GM19238 (cell line): ENCODE results near the gene MAST4.

Source experiments
- DNase-seq: peaks from one replicate; pipeline ENCODE4 v3.0.0; 2011; ENCODE audit warnings: low spot score; ENCODE audit not compliant: insufficient read length

MAST4 gene

DNA sequence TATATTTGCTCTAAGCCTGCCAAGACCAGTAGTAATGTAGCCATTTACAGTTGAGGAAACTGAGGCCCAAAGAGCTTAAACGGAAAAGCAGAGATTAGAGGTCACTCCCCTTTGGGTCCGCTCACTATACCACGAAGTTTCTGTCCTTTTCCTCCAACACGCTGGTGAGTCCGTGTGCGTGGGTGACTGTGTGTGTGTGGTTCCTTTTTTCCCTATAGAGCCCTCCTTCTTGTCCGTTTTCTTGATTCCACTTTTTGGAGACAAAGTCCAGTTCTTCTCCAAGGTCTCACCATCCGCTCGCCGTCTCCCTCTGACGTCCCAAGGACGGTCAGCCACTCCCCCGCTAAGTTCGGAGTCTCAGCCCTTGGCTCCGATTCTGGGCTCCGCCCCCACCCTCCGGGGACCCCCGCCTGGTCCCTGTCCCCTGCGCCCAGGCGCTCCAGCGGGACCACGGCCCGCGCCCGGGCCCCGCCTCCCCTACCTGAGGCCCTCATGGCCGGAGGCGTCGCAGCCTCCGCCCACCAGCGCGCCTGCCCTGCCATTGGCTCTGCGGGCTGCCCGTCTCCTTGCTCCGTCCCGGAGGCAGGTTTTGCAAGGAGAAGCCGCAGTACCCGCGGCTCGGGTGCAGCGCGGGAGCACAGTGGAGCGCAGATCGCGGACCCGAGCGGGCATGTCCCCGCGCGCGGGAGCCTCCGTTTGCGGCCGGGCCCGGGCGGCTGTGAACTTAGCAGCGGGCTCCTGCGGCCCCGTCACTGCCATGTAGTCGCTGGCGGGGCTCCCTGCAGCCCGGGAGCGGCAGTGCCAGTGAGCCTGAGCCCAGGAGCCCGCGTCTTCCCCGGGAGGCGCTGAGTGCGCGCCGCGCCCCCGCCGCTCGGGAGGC lies at the start of gene MAST4:
Gene MAST4, plus strand, starts transcription at position 638 of the 880 bp plus-strand sequence. CDS start 263 bp downstream, outside the sequence.
- DNase-seq: peak; percentile 66

DNA sequence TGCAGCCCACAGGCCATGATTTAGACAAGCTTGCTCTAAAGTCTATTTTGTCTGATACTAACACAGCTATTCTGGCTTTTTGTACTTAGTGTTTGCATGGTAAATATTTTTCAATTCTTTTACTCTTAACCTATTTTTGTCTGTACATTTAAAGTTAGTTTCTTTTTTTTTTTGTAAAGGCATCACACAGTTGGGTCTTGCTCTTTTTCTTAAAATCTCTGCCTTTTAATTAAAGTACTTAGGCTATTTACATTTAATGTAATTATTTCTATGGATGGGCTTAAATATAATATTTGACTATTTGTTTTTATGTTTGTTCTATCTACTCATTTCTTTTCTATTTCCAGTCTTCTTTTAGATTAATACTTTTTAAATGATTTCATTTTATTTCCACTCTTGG lies 49.7 kb upstream of the MAST4 start:
- DNase-seq: no peak

DNA sequence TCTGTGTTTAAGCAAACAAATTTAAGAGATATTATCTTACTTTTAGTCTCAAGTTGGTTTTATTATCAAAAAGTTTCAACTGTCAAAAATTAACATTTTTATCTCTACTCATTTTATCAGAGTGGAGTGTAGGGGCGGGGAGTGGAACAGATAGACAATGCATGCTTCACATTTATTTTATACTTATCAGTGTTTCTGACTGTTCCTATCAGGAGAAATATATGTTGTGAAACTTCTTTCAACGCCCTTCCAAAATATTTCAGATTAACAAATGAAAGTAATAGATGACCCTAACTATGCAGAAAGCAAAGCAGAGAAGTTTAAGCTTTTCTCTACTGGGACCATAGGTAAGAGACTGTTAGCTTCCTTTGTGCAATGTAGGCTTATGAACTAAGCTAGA lies 44.9 kb upstream of the MAST4 start:
- no peak for DNase-seq

DNA sequence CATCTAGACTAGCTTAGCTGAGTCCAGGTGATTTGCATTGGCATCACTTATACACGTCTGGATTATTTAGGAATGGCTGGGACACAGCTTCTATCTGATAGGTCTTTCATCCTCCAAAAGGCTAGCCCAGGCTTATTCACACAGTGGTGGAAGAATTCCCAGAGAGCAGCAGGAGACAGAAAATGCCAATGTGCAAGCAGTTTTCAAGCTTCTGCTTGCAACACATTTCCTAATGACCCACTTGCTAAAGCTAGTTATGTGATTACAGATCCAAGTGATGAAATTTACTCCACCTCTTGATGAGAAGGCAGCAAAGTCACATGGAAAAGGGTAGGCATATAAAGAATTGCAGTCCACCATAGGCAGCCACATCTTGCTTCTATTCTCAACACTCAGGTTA lies 44.2 kb upstream of the MAST4 start:
- no peak for DNase-seq

DNA sequence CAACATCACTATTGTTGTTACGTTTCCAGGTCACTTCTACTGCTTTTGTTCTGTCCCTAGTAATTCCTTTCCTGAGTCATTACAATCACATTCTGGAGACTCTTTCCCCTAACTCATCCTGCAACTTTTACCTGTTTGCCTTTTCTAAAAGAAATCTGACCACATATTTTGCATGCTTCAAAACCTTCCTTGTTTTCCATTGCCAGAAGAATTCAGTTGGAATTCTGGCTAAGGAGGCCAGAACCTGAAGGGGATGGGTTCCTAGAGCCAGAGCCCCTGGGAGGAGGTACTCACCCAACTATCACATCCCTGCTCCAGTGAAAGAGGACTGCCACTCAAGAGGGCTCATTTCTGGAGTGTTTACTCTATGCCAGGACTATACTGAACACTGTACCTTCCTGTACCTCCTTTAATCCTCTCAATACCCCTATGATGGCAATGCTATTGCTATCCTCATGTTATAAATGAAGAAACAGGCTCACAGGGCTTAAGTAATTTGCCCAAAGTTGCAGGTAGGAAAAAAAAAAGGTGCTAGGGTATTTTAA lies 42.8 kb upstream of the MAST4 start:
- DNase-seq: no peak

DNA sequence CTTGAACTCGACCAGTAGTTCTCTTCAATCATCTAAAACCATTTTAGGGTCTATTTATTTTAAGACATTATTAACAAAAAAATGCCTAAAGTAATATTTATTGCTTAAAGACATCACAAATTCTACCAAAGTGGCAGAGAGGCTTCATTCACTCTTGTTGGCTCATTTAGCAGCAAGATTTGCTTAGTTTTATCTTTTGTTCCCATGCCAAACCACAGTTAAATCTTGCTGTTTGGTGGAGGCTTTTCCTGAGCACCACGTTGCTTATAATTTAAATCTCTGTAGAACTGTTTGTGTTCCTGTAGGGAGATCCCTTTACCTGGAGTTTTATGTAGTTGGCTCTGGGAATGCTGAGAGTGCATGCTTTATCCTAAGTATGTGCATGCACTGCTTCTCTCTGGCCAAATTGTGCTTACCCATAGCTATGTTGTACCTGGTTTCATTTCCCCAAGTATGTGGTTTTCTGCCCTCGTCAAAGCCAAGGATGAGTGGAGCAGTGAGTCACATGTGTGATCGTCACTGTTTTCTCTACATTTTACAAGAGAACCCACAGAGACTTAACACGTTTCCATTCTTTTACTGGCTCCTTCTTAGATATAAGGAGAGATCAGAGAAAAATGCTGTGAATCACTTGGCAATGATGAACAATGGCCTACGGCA lies 42.1 kb upstream of the MAST4 start:
- DNase-seq: peak; percentile 5

DNA sequence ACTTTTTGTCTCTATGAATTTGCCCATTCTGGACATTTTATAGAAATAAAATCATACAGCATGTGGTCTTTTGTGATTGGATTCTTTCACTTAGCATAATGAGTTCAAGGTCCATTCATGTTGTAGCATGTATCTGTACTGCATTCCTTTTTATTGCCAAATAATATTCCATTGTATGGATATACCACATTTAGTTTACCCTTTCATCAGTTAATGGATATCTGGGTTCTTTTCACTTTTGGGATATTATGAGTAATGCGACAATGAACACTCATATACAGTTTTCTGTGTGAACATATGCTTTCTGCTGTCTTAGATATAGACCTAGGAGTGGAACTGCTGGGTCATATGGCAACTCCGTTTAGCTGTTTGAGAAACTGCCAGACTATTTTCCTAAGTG lies 41.3 kb upstream of the MAST4 start:
- no peak for DNase-seq

DNA sequence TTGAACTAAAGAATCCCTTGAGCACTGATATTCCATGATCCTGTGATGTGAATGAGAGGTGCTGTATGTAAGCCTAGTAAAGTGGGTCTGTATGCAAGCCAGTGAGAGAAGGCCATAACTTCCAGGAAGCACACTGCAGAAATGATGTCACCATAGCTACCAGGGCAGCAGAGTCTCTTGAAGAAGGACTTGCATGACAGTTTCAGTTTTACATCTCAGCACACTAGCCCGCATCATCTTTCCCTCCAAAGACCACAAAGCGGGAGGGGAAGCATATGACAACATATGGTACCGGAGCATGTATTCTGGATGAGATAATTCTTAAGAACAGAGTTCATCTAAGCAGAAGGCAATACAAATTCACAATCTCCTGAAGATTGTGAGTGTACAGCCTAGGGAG lies 37.6 kb upstream of the MAST4 start:
- DNase-seq: peak; percentile 2

DNA sequence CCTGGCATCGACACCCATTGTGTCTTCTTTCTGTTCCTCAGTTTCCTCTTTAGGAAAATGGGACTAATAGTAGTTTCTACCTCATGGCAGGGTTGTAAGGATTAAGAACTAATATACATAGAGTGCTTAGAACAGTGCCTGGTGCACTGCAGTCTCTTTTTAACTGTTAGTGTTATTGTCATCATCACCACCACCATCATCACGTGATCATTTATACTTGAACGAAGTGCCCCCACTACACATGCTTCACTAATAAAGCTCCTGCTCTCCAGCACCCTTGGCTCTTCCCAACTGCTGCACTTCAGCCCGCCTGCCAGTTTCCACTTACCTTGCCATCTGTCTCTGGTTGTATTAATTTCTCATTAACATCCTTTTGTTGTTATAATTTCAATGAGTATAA lies 35.8 kb upstream of the MAST4 start:
- DNase-seq: no peak

DNA sequence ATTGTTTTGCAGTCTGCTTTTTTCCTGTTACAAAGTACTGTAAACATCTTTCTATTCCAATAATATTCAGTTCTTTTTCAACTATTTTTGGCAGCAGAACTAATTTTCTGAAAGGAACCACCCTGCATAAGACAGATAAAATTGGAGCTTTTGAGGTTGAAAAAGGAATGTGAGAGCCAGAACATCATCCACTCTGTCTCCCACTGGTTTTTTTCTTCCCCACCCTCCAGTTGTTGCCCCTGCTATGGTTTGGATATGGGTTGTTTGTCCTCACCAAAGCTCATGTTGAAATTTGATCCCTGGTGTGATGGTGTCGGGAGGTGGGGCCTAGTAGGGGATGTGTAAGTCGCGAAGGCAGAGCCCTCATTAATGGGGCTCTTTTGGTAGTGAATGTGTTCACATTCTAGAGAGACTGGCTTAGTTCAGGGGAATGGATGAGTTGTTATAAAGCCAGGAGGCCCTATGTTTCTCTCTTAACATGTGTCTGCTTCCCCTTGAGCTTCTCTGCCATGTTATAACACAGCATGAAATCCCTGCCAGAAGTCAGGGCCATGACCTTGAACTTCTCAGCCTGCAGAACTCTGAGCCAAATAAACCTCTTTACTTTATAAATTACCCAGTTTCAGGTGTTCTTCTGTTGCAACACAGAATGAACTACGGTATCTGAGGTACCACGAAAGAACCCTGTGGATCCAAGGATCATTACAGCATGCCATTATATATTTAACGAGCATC lies 34.8 kb upstream of the MAST4 start:
- no peak for DNase-seq

DNA sequence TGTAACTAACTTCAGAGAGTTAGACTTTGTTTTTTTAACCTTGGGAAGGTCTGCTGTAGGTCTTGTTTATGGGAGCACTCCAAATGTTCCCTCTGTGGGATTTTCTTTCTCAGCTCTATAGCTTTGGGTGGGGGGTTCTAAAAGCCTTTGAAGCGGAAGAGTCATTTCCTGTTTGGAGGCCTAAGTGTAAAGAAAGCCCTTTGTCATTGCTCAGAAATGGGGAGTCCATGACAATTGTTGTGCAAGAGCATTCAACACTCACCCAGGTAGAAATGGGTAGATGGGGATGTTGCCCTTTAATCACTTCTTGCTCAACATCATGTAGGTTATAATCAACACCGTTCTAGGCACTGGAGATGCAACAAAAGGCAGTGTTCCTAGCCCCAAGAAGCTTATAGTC lies 30.3 kb upstream of the MAST4 start:
- DNase-seq: no peak

DNA sequence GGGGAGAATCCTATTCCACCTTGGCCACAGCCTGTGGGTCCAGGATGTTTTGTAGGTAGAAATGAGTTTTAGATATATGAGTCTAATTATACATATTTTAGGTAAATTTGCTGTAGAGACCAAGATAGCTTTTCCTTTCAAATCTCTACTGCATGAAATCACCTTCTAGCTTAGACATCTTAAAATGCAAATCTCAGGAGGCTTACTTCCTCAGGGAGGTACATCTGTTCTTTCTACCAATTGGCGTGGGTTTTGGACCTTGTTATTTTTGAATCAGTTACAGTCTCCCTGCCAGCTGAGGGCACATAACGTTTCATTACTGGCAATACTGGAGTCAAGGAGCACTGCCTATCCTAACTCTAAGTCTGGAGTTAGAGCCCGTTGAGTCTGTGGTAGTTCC lies 28.7 kb upstream of the MAST4 start:
- no peak for DNase-seq

DNA sequence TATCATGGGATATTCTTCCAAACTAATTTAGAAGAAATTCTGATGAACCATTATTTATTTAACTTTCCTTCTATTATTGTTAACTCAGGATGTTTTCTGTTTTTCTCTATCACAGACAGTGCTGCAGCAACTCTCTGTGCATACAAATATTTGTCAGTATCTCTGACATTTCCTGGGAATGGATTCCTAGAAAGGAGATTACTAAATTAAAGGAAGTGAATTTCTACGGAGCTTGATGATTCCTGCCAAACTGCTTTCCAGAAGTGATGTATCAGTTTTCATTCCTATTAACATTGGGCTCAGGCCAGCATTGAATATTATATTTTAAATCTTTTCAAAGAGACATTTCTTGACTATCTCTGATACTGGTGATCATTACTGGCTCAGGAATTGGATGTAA lies 26.0 kb upstream of the MAST4 start:
- no peak for DNase-seq

DNA sequence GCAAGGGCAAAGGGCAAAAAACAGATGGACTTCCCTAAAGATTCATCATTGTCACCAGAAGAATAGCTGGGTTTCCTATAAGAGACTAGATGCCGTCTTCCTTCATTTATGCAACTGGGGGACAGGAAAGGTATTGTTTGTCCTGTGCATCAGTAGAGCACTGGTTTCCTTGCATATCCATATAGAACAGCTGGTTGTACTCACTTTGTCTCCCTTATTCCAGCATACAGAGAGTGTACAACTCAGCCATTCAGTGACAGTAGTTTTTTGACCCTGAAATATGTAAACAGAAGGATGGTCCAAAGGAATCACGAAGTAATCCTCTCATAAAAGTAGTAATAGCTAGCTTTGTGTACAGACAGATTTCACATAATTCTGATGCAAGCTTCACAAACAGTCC lies 22.5 kb upstream of the MAST4 start:
- DNase-seq: no peak

DNA sequence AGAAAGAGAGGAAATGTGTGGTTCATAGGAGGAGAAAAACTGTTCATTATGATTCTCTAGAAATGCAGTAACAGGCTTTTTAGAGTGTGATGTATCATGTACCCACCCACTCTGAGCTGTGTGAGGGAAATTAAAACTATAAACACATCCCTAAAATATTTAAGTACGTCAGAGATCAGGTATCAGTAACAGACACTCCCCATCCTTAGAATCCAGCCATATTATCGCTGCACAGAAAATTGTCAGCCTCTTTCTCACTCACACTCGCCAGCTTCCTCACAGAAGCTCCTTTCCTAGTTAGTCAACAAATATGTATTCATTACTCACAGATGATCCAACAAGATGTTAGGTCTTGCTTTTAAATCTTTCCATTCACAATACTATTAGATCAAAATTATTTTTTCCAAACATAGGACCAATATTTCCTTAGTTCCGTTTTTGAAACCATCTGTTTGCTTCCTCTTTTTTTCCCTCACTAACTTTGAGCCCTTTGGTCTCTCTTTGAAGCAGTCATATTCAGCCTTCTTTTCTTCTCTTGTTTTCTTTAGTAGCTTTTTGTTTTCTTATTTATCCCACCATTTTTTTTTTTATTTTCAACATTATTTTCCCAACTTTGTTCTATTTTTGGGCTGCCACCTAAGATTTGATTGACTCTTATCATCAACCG lies 13.6 kb upstream of the MAST4 start:
- DNase-seq: no peak

DNA sequence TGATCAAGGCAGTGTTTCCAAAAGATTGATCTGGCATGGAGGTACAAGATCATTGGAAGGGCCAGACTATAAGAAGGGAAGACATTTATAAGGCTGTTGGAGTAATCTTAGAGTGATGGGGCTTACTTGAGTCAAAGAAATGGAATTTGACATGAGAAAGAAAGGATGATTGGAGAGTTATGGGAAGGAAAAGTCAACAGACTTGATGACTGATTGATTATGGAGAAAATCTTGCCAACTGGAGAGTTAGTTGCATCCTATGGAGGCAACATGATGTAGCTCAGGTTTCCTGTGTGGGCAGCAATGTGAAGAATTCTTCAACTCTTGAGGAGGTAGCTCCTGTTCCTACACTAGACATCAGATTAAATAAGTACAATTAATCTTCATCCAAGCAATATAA lies 10.9 kb upstream of the MAST4 start:
- no peak for DNase-seq

DNA sequence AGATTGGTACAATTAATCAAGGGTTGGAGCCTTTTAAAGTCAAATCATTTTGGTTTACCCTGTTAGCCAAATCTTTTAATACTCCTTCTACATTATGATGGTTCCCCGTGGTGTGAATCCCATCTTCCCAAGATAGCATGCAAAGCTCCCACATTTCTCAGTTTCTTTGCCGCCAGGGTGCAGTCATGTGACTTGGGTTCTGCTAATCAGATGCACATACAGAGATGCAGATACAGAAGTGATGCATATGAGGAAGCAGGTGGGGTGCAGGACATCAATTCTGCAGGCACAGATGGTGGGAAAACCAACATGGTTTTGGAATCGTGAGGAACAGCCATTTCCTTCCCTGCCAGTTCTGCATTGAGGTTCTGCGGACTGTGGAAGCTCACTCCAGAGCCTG lies 8.4 kb upstream of the MAST4 start:
- no peak for DNase-seq

DNA sequence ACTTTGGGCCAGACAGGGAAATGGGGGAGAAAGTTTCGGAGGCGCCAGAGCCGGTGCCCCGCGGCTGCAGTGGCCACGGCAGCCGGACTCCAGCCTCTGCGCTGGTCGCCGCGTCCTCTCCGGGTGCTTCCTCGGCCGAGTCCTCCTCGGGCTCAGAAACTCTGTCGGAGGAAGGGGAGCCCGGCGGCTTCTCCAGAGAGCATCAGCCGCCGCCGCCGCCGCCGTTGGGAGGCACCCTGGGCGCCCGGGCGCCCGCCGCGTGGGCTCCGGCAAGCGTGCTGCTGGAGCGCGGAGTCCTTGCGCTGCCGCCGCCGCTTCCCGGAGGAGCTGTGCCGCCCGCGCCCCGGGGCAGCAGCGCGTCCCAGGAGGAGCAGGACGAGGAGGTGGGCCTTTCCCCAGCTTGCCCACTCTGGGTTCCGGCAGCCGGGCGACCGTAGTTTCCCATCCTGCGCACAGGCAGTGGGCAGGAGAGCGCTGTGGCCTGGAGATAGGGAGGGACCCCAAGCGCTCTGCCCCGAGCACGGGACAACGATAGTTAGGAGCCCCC lies 516 bp downstream of the MAST4 start:
- no peak for DNase-seq

DNA sequence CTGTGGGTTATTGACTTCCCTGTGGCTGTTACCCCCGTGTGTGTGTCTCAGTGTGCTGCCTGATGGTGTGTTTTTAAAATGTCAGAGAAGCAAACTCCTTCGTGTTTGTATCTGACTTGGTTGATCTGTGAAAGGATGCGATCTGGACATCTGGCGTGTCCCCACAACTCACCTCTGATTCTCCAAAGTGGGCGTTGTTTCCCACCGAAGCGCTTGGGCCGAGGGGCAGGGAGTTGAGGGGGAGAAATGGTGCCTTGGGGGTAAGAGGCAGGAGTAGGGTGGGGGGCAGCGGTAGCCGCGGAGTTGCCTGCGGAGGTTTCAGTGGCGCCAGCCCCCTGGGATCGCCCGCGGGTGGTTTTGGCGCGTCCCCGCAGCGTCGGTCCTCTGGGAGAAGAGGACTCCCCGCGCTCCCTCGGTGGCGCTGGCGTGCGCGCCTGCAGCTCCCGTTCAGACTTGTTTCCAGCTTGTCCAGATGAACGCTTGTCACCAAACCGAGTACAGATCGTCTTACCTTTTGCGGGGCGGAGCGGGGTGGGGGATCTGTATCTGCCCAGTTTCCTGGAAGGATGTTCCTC lies 1.1 kb downstream of the MAST4 start:
- DNase-seq: no peak

DNA sequence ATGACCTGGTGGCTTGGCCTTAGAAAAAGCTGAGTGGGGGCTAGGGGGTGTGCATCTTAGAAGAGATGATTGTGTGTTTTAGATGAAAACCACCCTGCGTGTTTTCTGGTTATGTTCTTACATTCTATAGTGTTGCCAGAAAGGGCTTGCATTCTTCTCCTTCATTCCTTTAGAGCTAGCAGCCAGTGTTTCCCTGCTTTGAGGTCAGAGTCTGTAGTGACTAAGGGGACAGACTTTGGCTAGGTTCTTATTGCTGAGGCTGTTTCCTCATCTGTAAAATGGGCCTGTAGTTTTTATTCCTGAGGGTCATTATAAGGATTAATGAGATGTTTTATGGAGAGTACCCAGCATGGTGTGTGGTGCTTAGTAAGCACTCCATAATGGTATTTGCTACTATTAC lies 6.4 kb downstream of the MAST4 start:
- no peak for DNase-seq

DNA sequence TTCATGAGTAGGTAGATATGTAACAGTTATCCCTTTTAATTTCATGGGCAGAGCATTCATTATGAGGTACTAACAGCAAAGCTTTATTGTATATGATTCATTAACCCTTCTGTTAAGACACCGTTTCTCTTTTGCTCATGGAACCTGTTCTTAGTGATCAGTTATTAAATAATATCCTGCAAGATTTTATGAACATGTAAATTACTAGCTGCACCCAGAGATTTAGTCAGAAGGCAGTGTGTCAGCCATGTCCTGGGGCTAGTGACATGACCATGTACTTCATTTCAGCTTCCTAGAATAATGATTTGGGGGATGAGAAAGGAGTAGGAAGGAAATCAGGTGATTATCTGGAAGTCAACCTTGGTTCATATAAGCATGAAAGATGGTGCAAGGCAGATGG lies 7.0 kb downstream of the MAST4 start:
- no peak for DNase-seq
